Measurements from ENCODE around the gene LDLRAD3. TPM values are rescaled to one million over a fixed set of nuclear protein-coding genes. Genes with fewer than 3 reads are reported as not detected.

The LDLRAD3 gene
- polyA plus RNA-seq, 3 donors = 7.3 to 14.1 (median 10.4) TPM

- Histone ChIP-seq H4K20me1 (ENCODE audit: insufficient read depth, low read length) (no peaks in the 10 kb centered on the region), H3K9ac (ENCODE audit: insufficient read depth, low read length, poor library complexity, severe bottlenecking) (no peak overlapping the region), H3K79me2 (ENCODE audit: insufficient read depth, low read length) (no peaks in the 10 kb centered on the region), H3K27me3 (ENCODE audit: control insufficient read depth in 2 of 2, insufficient read depth in 2 of 2, low read length in 2 of 2) (no peaks in the 10 kb centered on the region), H2AFZ (ENCODE audit: insufficient read depth, low read depth, low read length, poor library complexity, severe bottlenecking) (no peak overlapping the region), H3K4me3 (replicated peaks in 1 of 3; ENCODE audit: low read depth in 2 of 3, low read length in 3 of 3) (no peak overlapping the region), H3K4me1 (ENCODE audit: control insufficient read depth in 1 of 2, insufficient read depth in 2 of 2, low read length in 2 of 2) (no peaks in the 10 kb centered on the region), H3K9me3 (replicated peaks in 1 of 2; ENCODE audit: control insufficient read depth in 1 of 2, insufficient read depth in 1 of 2, low read length in 2 of 2) (no peaks in the 10 kb centered on the region), H3K27ac (ENCODE audit: low read depth in 1 of 2, low read length in 2 of 2) (no peak overlapping the region), H3K36me3 (replicated peaks in 1 of 2; ENCODE audit: control insufficient read depth in 1 of 2, insufficient read depth in 2 of 2, low read length in 2 of 2) (no peaks in the 10 kb centered on the region), H3K4me2 (replicated peaks; ENCODE audit: extremely low read depth, low read length, poor library complexity, severe bottlenecking) (no peak overlapping the region)
- no peak overlapping the region for H3K4me3 Mint-ChIP-seq
- H3K9me3 Mint-ChIP-seq = peaks cover 0 to 6% (median 0%) of the 10 kb centered on the region in 7 donors
- TF ChIP-seq, protein P1, sequence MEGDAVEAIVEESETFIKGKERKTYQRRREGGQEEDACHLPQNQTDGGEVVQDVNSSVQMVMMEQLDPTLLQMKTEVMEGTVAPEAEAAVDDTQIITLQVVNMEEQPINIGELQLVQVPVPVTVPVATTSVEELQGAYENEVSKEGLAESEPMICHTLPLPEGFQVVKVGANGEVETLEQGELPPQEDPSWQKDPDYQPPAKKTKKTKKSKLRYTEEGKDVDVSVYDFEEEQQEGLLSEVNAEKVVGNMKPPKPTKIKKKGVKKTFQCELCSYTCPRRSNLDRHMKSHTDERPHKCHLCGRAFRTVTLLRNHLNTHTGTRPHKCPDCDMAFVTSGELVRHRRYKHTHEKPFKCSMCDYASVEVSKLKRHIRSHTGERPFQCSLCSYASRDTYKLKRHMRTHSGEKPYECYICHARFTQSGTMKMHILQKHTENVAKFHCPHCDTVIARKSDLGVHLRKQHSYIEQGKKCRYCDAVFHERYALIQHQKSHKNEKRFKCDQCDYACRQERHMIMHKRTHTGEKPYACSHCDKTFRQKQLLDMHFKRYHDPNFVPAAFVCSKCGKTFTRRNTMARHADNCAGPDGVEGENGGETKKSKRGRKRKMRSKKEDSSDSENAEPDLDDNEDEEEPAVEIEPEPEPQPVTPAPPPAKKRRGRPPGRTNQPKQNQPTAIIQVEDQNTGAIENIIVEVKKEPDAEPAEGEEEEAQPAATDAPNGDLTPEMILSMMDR (IDR thresholded peaks at IDR 0.05) = no peak
- peaks cover 0 to 5% of the 10 kb centered on the region in 2 donors for H3K36me3 Mint-ChIP-seq
- H3K27me3 Mint-ChIP-seq (ENCODE audit: low read depth in 3 of 3) = peaks cover 2 to 9% (median 4%) of the 10 kb centered on the region in 3 donors
- H3K27ac Mint-ChIP-seq = no peak overlapping the region
- H3K4me1 Mint-ChIP-seq = peaks cover 2% of the 10 kb centered on the region
- intact Hi-C loops (cut with micrococcal nuclease) = no loop called here
- peak in 1 of 3 donors; percentile 11 for DNase-seq
Measured at GRCh38 chr11:36238036-36238631, 294.3 kb downstream of the LDLRAD3 start.

DNA sequence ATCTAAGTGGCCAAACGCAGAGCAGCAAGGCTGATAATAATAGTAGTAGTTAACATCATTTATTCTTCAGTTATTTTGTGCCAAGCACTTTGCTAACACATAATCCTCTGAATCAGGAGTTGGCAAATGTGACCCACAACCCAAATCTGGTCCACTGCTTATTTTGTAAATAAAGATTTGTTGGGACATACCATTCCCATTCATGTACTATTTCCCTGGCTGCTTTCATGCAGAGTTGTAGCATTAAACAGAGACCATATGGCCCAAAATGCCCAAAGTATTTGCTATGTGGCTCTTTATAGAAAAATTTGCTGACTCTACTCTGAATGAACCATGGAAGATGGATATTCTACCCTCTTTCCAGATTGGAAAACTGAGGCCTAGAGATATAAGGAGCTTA is 295.0 kb downstream of the LDLRAD3 start:
- H3K9me3 Mint-ChIP-seq = peaks cover 0 to 6% (median 0%) of the 10 kb centered on the region in 7 donors
- Histone ChIP-seq H2AFZ (ENCODE audit: insufficient read depth, low read depth, low read length, poor library complexity, severe bottlenecking) (no peak overlapping the region), H3K27ac (ENCODE audit: low read depth in 1 of 2, low read length in 2 of 2) (no peak overlapping the region), H3K4me2 (replicated peaks; ENCODE audit: extremely low read depth, low read length, poor library complexity, severe bottlenecking) (no peak overlapping the region), H3K79me2 (ENCODE audit: insufficient read depth, low read length) (no peaks in the 10 kb centered on the region), H3K9ac (ENCODE audit: insufficient read depth, low read length, poor library complexity, severe bottlenecking) (no peak overlapping the region), H3K36me3 (replicated peaks in 1 of 2; ENCODE audit: control insufficient read depth in 1 of 2, insufficient read depth in 2 of 2, low read length in 2 of 2) (no peaks in the 10 kb centered on the region), H3K9me3 (replicated peaks in 1 of 2; ENCODE audit: control insufficient read depth in 1 of 2, insufficient read depth in 1 of 2, low read length in 2 of 2) (no peaks in the 10 kb centered on the region), H4K20me1 (ENCODE audit: insufficient read depth, low read length) (no peaks in the 10 kb centered on the region), H3K4me1 (ENCODE audit: control insufficient read depth in 1 of 2, insufficient read depth in 2 of 2, low read length in 2 of 2) (no peaks in the 10 kb centered on the region), H3K27me3 (ENCODE audit: control insufficient read depth in 2 of 2, insufficient read depth in 2 of 2, low read length in 2 of 2) (no peaks in the 10 kb centered on the region), H3K4me3 (replicated peaks in 1 of 3; ENCODE audit: low read depth in 2 of 3, low read length in 3 of 3) (no peak overlapping the region)
- no peak overlapping the region for H3K27ac Mint-ChIP-seq
- no peak for DNase-seq
- peaks cover 2 to 7% (median 6%) of the 10 kb centered on the region in 3 donors for H3K27me3 Mint-ChIP-seq (ENCODE audit: low read depth in 3 of 3)
- intact Hi-C loops (cut with micrococcal nuclease) = no loop called here
- TF ChIP-seq, protein P1 (IDR thresholded peaks at IDR 0.05) = no peak
- peaks cover 0 to 5% of the 10 kb centered on the region in 2 donors for H3K36me3 Mint-ChIP-seq
- H3K4me1 Mint-ChIP-seq = peaks cover 2% of the 10 kb centered on the region
- WGBS (ENCODE audit: insufficient coverage) = no CpG with 5 or more reads among the region's 1 CpG
- H3K4me3 Mint-ChIP-seq = no peak overlapping the region
